H1 (cell line): ENCODE measurements around the gene HIGD2A. TPM values are rescaled to one million over a fixed set of nuclear protein-coding genes. Genes with fewer than 3 reads are reported as not detected.

Source experiments
- JUND ChIP-seq: IDR thresholded peaks from 2 replicates; pipeline ENCODE4 v1.6.1; 2011; ENCODE audit warnings: mild to moderate bottlenecking, improper control_type of control experiment, low read length
- PHF8 ChIP-seq: fragments of 200-600 bp; sonication (generic); conservative IDR thresholded peaks from 2 replicates; pipeline ENCODE4 v1.7.1; 2012; ENCODE audit warnings: low read depth, mild to moderate bottlenecking, inconsistent platforms, low read length, moderate library complexity
- RXRA ChIP-seq: IDR thresholded peaks from 2 replicates; pipeline ENCODE4 v1.6.1; 2011; ENCODE audit warnings: low read depth, mild to moderate bottlenecking, low read length, moderate library complexity; ENCODE audit not compliant: insufficient read depth
- polyA plus RNA-seq, 7 experiments: library from polyadenylated mRNA; depleted of rRNA in 3 of 7; stranded (reverse) in 5 of 7; unstranded in 2 of 7; fragments of >200 nt in 5 of 7; fragments of 200-250 nt in 2 of 7; gene quantifications; 1 replicate in 5 of 7; 2 replicates in 1 of 7; 4 replicates in 1 of 7; pipeline versions ENCODE4 v1.2.1 to v1.2.3, GENCODE V29; 2011 to 2013; ENCODE audit warnings: missing spikeins in 2 of 7, mixed read lengths in 2 of 7
- total RNA-seq: library from RNA; stranded (reverse); fragmentation: NEBNext Ultra II Directional; extraction: Animal tissue kit (Norgen Biotek cat#: 25700); gene quantifications from 2 replicates; pipeline ENCODE4 v1.2.1, GENCODE V29; 2021
- TF ChIP-seq, protein P1 (sequence below): IDR thresholded peaks from 2 replicates; pipeline ENCODE4 v1.6.1; 2011; ENCODE audit warnings: low read depth, mild to moderate bottlenecking, low read length; ENCODE audit not compliant: insufficient read depth
- TF ChIP-seq, protein P2 (sequence below): IDR thresholded peaks from 2 replicates; pipeline ENCODE4 v1.6.1; 2012; ENCODE audit warnings: inconsistent platforms

Gene HIGD2A
- total and polyA plus RNA-seq, 2 of the 8 experiments (the other 6 are each of a cell fraction or from before 2014, with no cell fraction given), result 95.5 to 264 TPM

DNA sequence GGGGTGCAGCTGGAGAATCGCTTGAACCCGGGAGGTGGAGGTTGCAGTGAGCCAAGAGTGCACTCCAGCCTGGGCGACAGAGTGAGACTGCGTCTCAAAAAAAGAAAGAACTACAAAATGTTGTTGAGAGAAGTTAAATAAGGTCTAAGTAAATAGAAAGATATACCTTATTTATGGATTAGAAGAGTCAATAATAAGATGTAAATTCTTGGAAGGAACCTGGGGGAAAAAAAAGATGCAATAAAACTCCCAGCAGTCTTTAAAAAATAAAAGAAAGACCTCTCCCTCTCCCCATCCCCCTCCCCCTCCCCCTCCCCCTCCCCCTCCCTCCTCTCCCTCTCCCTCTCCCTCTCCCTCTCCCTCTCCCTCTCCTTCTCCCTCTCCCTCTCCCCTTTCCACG, 44.2 kb downstream of the HIGD2A start (continued):
- TF ChIP-seq JUND (no peak), PHF8 (no peak), RXRA (no peak)
- TF ChIP-seq, protein P1, sequence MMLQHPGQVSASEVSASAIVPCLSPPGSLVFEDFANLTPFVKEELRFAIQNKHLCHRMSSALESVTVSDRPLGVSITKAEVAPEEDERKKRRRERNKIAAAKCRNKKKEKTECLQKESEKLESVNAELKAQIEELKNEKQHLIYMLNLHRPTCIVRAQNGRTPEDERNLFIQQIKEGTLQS, result no peak
- TF ChIP-seq, protein P2, sequence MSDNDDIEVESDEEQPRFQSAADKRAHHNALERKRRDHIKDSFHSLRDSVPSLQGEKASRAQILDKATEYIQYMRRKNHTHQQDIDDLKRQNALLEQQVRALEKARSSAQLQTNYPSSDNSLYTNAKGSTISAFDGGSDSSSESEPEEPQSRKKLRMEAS, result no peak
